GM23338 (cell line): Measurements from ENCODE around the gene AIG1. TPM values are rescaled to one million over a fixed set of nuclear protein-coding genes. Genes with fewer than 3 reads are reported as not detected.
"Not testable (repeated sequence)": the region's sequence is repeated elsewhere in the genome, so short reads cannot be mapped to it uniquely, and the experiment has no call there.

Experiments used
- ATAC-seq: fragments of 200-7000 bp; cut with Tn5 transposase; 3 replicates; pipeline ENCODE4 v1.9.1; 2020
- DNase-seq: peaks from one replicate; pipeline ENCODE4 v3.0.0-alpha.2; 2015; ENCODE audit warnings: low spot score
- H2AFZ ChIP-seq: fragments of 200-600 bp; sonication (generic); 2 replicates; pipeline ENCODE4 v1.8.0; 2016; ENCODE audit warnings: antibody characterized with exemption, mild to moderate bottlenecking, moderate library complexity
- H3F3A ChIP-seq: fragments of 200-600 bp; sonication (generic); replicated peaks from 2 replicates; pipeline ENCODE4 v1.8.0; 2017; ENCODE audit warnings: antibody characterized with exemption, mixed run types, low read depth
- H3K27ac ChIP-seq: fragments of 200-600 bp; sonication (generic); 2 replicates; pipeline ENCODE4 v1.6.1; 2016; ENCODE audit warnings: low read depth
- H3K27me3 ChIP-seq: fragments of 200-600 bp; sonication (generic); 2 replicates; pipeline ENCODE4 v1.8.0; 2016; ENCODE audit warnings: mild to moderate bottlenecking, mixed run types, moderate library complexity; ENCODE audit not compliant: insufficient read depth
- H3K36me3 ChIP-seq: fragments of 200-600 bp; sonication (generic); 2 replicates; pipeline ENCODE4 v1.8.0; 2016; ENCODE audit warnings: mild to moderate bottlenecking; ENCODE audit not compliant: insufficient read depth
- H3K4me1 ChIP-seq: fragments of 200-600 bp; sonication (generic); 2 replicates; pipeline ENCODE4 v1.8.0; 2016; ENCODE audit warnings: mild to moderate bottlenecking, moderate library complexity; ENCODE audit not compliant: insufficient read depth
- H3K4me2 ChIP-seq: fragments of 200-600 bp; sonication (generic); 2 replicates; pipeline ENCODE4 v1.7.1; 2017; ENCODE audit warnings: mixed run types
- H3K4me3 ChIP-seq: fragments of 200-600 bp; sonication (generic); 2 replicates; pipeline ENCODE4 v1.6.1; 2016; ENCODE audit warnings: mixed run types
- H3K79me2 ChIP-seq: fragments of 200-600 bp; sonication (generic); replicated peaks from 2 replicates; pipeline ENCODE4 v1.8.0; 2017; ENCODE audit warnings: mild to moderate bottlenecking; ENCODE audit not compliant: insufficient read depth
- H3K9me2 ChIP-seq: fragments of 200-600 bp; sonication (generic); 2 replicates; pipeline ENCODE4 v1.8.0; 2017; ENCODE audit not compliant: insufficient read depth
- H4K20me1 ChIP-seq: fragments of 200-600 bp; sonication (generic); replicated peaks from 2 replicates; pipeline ENCODE4 v1.8.0; 2017; ENCODE audit warnings: mild to moderate bottlenecking; ENCODE audit not compliant: insufficient read depth
- H3K27ac Mint-ChIP-seq: 2 replicates; pipeline ENCODE4 v1.8.0; 2020; ENCODE audit warnings: inconsistent platforms, mild to moderate bottlenecking, moderate library complexity, mixed read lengths
- H3K27me3 Mint-ChIP-seq: 3 replicates; pipeline ENCODE4 v1.8.0; 2022; ENCODE audit warnings: low read depth, mild to moderate bottlenecking, moderate library complexity, mixed read lengths, inconsistent platforms; ENCODE audit not compliant: insufficient read depth, poor library complexity
- H3K36me3 Mint-ChIP-seq: 3 replicates; pipeline ENCODE4 v1.8.0; 2021; ENCODE audit warnings: low read depth, mild to moderate bottlenecking, inconsistent platforms, moderate library complexity, mixed read lengths
- H3K4me1 Mint-ChIP-seq: 3 replicates; pipeline ENCODE4 v1.8.0; 2020; ENCODE audit warnings: mild to moderate bottlenecking, inconsistent platforms, mixed read lengths
- H3K4me3 Mint-ChIP-seq: 3 replicates; pipeline ENCODE4 v1.8.0; 2021; ENCODE audit warnings: moderate library complexity, mild to moderate bottlenecking, inconsistent platforms, mixed read lengths
- H3K9me3 Mint-ChIP-seq: 3 replicates; pipeline ENCODE4 v1.8.0; 2020; ENCODE audit warnings: moderate library complexity, mild to moderate bottlenecking, inconsistent platforms, mixed read lengths
- CREB1 ChIP-seq: fragments of 250-450 bp; sonication (Bioruptor Pico); IDR thresholded peaks from 2 replicates; pipeline ENCODE4 v1.5.0; 2020; ENCODE audit warnings: low read depth, mild to moderate bottlenecking, moderate library complexity
- JUNB ChIP-seq: IDR thresholded peaks from one replicate; pipeline ENCODE4 v1.6.1; 2016; ENCODE audit warnings: antibody characterized with exemption; ENCODE audit not compliant: unreplicated experiment
- NANOG ChIP-seq: IDR thresholded peaks from 2 replicates; pipeline ENCODE4 v1.6.1; 2016; ENCODE audit warnings: antibody characterized with exemption, borderline replicate concordance
- STAT1 ChIP-seq: IDR thresholded peaks from one replicate; pipeline ENCODE4 v1.6.1; 2016; ENCODE audit warnings: antibody characterized with exemption; ENCODE audit not compliant: unreplicated experiment
- ZNF114 ChIP-seq: fragments of 250-450 bp; sonication (Bioruptor Pico); IDR thresholded peaks from 2 replicates; pipeline ENCODE4 v1.5.0; 2020; ENCODE audit warnings: mild to moderate bottlenecking, moderate library complexity
- ZNF331 ChIP-seq: fragments of 250-450 bp; sonication (Bioruptor Pico); IDR thresholded peaks from 2 replicates; pipeline ENCODE4 v1.5.0; 2020; ENCODE audit warnings: low read depth, mild to moderate bottlenecking, moderate library complexity
- polyA plus RNA-seq: library from polyadenylated mRNA; unstranded; fragments of >200 nt; fragmentation: Nextera tagmentation; extraction: Ambion mirVana; gene quantifications from 2 replicates; pipeline ENCODE4 v1.2.1, GENCODE V29; 2016
- total RNA-seq: library from RNA; depleted of rRNA; stranded (reverse); fragments of >200 nt; shearing (Covaris generic); gene quantifications from 2 replicates; pipeline ENCODE4 v1.2.3, GENCODE V29; 2014
- TF ChIP-seq, protein P1 (sequence below): IDR thresholded peaks from one replicate; pipeline ENCODE4 v1.6.1; 2018; ENCODE audit warnings: antibody characterized with exemption; ENCODE audit not compliant: unreplicated experiment
- TF ChIP-seq, protein P2 (sequence below), 2 experiments: fragments of 200-600 bp in 1 of 2; sonication (generic) in 1 of 2; conservative IDR thresholded peaks; 2 replicates each; pipeline versions ENCODE4 v1.5.1 to v1.6.1; 2016 to 2017; ENCODE audit warnings: antibody characterized with exemption in 2 of 2, low read depth in 2 of 2, mild to moderate bottlenecking in 2 of 2, moderate library complexity in 1 of 2
- TF ChIP-seq, protein P3 (sequence below): IDR thresholded peaks from 2 replicates; pipeline ENCODE4 v1.6.1; 2016; ENCODE audit warnings: antibody characterized with exemption

The AIG1 gene
- total and polyA plus RNA-seq, 2 experiments from 2014 or later, result 65.2 to 88.4 TPM

DNA sequence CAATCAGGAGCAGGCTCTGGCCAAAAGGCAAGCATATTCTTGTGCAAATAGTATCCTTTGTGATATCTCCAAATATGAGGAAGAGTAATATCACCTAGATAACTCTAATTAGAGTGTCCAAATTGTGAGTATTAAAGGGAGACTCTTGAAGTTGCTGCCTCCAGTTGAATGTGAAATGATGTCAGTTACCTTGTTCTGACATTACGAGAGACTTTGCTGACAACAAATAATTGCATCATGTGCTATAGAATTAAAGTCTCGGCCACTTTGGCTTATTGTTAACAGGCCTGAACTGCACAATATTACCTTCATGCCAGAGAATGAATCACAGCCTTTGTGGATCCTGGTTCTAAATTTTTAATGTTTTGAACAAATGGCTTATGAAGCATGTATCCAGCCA lies 106.5 kb downstream of the AIG1 start:
- Histone ChIP-seq H4K20me1 (no peaks in the 10 kb centered on the region; the same call in 1 of the 2 replicates), H3K4me2 (no peak overlapping the region), H3K27me3 (no peaks in the 10 kb centered on the region), H3K4me3 (no peak overlapping the region), H3K27ac (no peak overlapping the region), H3K9me2 (no peaks in the 10 kb centered on the region), H3K79me2 (peaks cover 7% of the 10 kb centered on the region), H3F3A (no peaks in the 10 kb centered on the region), H2AFZ (no peak overlapping the region), H3K36me3 (peaks cover 18% of the 10 kb centered on the region; the same call in 1 of the 2 replicates), H3K4me1 (peaks cover 5% of the 10 kb centered on the region; the same call in 1 of the 2 replicates)
- TF ChIP-seq, protein P1, sequence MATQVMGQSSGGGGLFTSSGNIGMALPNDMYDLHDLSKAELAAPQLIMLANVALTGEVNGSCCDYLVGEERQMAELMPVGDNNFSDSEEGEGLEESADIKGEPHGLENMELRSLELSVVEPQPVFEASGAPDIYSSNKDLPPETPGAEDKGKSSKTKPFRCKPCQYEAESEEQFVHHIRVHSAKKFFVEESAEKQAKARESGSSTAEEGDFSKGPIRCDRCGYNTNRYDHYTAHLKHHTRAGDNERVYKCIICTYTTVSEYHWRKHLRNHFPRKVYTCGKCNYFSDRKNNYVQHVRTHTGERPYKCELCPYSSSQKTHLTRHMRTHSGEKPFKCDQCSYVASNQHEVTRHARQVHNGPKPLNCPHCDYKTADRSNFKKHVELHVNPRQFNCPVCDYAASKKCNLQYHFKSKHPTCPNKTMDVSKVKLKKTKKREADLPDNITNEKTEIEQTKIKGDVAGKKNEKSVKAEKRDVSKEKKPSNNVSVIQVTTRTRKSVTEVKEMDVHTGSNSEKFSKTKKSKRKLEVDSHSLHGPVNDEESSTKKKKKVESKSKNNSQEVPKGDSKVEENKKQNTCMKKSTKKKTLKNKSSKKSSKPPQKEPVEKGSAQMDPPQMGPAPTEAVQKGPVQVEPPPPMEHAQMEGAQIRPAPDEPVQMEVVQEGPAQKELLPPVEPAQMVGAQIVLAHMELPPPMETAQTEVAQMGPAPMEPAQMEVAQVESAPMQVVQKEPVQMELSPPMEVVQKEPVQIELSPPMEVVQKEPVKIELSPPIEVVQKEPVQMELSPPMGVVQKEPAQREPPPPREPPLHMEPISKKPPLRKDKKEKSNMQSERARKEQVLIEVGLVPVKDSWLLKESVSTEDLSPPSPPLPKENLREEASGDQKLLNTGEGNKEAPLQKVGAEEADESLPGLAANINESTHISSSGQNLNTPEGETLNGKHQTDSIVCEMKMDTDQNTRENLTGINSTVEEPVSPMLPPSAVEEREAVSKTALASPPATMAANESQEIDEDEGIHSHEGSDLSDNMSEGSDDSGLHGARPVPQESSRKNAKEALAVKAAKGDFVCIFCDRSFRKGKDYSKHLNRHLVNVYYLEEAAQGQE, result no peak
- TF ChIP-seq ZNF331 (CRISPR knock-in tag) (no peak), JUNB (no peak), CREB1 (CRISPR knock-in tag) (no peak), NANOG (no peak), STAT1 (no peak), ZNF114 (CRISPR knock-in tag) (no peak)
- TF ChIP-seq, protein P2, sequence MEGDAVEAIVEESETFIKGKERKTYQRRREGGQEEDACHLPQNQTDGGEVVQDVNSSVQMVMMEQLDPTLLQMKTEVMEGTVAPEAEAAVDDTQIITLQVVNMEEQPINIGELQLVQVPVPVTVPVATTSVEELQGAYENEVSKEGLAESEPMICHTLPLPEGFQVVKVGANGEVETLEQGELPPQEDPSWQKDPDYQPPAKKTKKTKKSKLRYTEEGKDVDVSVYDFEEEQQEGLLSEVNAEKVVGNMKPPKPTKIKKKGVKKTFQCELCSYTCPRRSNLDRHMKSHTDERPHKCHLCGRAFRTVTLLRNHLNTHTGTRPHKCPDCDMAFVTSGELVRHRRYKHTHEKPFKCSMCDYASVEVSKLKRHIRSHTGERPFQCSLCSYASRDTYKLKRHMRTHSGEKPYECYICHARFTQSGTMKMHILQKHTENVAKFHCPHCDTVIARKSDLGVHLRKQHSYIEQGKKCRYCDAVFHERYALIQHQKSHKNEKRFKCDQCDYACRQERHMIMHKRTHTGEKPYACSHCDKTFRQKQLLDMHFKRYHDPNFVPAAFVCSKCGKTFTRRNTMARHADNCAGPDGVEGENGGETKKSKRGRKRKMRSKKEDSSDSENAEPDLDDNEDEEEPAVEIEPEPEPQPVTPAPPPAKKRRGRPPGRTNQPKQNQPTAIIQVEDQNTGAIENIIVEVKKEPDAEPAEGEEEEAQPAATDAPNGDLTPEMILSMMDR (conservative IDR thresholded peaks at IDR 0.05; ENCODE audit: low read depth in 2 of 2), result no peak
- TF ChIP-seq, protein P3, sequence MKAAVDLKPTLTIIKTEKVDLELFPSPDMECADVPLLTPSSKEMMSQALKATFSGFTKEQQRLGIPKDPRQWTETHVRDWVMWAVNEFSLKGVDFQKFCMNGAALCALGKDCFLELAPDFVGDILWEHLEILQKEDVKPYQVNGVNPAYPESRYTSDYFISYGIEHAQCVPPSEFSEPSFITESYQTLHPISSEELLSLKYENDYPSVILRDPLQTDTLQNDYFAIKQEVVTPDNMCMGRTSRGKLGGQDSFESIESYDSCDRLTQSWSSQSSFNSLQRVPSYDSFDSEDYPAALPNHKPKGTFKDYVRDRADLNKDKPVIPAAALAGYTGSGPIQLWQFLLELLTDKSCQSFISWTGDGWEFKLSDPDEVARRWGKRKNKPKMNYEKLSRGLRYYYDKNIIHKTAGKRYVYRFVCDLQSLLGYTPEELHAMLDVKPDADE, result no peak
- no peaks in the 10 kb centered on the region; the same call in 2 of the 3 replicates for H3K9me3 Mint-ChIP-seq
- H3K4me1 Mint-ChIP-seq, result peaks cover 2% of the 10 kb centered on the region; the same call in 1 of the 3 replicates
- H3K36me3 Mint-ChIP-seq, result peaks cover 14% of the 10 kb centered on the region
- no peak for DNase-seq
- ATAC-seq, result no peak
- H3K27me3 Mint-ChIP-seq, result no peaks in the 10 kb centered on the region
- no peak overlapping the region for H3K4me3 Mint-ChIP-seq
- no peak overlapping the region for H3K27ac Mint-ChIP-seq

DNA sequence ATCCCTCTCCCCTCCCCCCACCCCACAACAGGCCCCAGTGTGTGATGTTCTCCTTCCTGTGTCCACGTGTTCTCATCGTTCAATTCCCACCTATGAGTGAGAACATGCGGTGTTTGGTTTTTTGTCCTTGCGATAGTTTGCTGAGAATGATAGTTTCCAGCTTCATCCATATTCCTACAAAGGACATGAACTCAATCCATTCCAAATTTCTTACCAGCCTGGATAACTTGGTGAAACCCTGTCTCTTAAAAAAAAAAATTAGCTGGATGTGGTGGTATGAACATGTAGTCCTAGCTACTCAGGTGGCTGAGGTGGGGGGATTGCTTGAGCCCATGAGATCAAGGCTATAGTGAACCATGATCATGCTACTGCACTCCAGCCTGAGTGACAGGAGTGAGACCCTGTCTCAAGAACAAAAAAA lies 107.7 kb downstream of the AIG1 start:
- not testable (repeated sequence) for H4K20me1 ChIP-seq, H3K27ac Mint-ChIP-seq, ATAC-seq, H3K4me1 Mint-ChIP-seq, H3F3A ChIP-seq, H3K9me2 ChIP-seq, H3K27me3 Mint-ChIP-seq, H3K27me3 ChIP-seq, H3K4me2 ChIP-seq, H3K4me3 Mint-ChIP-seq, DNase-seq, H3K4me3 ChIP-seq, H3K4me1 ChIP-seq, H3K27ac ChIP-seq, H2AFZ ChIP-seq, H3K9me3 Mint-ChIP-seq
- H3K36me3 ChIP-seq, result peaks cover 25% of the 10 kb centered on the region; the same call in 1 of the 2 replicates
- peaks cover 14% of the 10 kb centered on the region for H3K79me2 ChIP-seq
- H3K36me3 Mint-ChIP-seq, result peaks cover 26% of the 10 kb centered on the region
